GM10266 (cell line): Measurements from ENCODE around the gene CDK6.

Experiments
- DNase-seq: peaks from one replicate; pipeline ENCODE4 v3.0.0; 2012; ENCODE audit errors: extremely low spot score
- TF ChIP-seq, protein P1 (sequence below): IDR thresholded peaks from 2 replicates; pipeline ENCODE4 v1.5.1; 2012; ENCODE audit warnings: mild to moderate bottlenecking, low read depth; ENCODE audit not compliant: control insufficient read depth, insufficient read depth; ENCODE audit errors: missing control alignments

Gene CDK6

DNA sequence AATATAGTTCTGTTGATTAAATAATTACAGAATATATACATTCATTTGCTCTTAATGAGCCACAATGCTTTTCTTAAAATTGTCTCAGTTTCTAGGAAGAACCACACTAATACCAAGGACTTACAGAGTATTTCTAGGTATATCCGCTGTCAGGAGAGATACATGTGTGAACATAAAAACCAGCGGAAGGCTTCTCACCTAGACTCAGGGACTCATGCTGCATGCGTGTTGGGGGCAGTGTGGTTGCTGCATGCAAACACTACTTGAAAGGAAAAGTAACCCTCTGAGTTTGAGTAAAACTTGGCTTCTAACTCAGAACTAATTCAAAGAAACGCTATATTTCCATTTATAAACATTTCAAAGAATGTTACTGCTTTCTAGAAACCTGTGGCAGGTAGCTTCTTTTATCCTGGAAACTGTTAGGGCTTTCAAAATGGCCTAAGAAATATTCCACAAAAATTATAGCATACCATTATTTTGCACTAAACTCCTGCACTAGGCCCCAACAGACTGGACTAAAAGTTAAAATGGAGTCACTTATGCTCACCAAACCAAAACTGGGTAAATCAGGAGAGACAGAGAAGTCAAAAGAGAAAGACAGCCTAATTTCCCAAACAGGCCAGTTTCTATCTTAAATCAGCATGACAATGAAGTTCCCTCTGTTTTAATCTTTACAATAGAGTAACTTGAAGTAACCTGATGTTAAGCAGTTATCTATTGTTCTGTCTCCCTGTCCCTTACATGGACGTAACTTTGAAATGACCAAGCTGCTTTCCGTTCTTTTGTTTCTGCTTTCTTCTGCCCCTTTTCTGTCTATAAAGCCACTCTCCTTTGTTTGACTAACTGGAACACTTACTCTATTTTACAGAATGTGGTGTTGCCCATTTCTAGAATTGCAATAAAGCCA lies 151.0 kb downstream of the CDK6 start:
- no peak for DNase-seq
- TF ChIP-seq, protein P1, sequence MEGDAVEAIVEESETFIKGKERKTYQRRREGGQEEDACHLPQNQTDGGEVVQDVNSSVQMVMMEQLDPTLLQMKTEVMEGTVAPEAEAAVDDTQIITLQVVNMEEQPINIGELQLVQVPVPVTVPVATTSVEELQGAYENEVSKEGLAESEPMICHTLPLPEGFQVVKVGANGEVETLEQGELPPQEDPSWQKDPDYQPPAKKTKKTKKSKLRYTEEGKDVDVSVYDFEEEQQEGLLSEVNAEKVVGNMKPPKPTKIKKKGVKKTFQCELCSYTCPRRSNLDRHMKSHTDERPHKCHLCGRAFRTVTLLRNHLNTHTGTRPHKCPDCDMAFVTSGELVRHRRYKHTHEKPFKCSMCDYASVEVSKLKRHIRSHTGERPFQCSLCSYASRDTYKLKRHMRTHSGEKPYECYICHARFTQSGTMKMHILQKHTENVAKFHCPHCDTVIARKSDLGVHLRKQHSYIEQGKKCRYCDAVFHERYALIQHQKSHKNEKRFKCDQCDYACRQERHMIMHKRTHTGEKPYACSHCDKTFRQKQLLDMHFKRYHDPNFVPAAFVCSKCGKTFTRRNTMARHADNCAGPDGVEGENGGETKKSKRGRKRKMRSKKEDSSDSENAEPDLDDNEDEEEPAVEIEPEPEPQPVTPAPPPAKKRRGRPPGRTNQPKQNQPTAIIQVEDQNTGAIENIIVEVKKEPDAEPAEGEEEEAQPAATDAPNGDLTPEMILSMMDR, result no peak

DNA sequence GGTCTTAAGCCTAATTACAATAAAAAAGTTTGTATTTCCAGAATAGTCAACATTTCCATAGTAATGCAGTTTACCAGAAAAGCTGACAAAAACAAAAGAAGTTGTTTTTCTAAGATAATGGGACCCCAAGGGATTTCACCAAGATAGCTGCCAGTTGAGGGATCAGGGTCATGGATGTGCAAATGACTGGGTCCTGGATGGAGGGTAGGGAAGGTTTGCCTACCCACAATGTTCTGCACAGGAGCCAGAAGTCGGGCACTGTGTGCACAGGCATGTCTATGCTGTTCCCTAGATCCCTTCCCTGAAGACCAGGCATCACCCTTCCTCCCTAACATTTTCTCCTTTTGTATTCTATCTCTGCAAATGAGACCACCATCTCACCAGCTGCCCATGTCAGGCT lies 152.1 kb downstream of the CDK6 start:
- TF ChIP-seq, protein P1, result no peak
- no peak for DNase-seq

DNA sequence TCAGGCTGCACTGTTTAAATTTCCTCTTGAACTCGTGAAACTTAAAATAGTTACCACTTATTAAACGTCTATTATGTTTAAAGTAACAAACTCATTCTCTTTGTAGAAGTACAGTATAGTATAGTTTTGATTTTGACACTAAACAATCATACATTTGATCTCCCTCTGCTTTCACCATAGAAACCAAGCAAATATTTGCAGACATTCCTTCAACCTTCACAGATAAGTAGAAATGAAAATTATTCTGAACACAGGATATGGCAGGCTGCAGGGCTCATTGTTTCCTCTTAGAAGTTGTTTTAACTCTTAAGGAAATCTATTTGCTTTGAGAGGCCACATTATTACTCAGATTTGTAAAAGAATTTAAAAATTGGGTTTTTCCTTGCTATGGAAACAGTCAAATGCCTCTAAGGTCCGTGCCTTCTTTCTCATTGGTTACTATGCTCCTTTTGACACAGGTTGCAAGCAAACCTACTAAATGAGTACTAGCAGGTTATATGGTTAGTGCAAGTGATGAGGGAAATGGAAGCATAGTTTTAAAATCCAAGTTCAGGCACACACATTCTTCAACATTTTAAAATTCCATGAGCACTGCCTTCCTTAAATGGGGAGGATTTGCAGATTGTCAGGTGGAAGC lies 153.4 kb downstream of the CDK6 start:
- TF ChIP-seq, protein P1, result no peak
- DNase-seq, result no peak

DNA sequence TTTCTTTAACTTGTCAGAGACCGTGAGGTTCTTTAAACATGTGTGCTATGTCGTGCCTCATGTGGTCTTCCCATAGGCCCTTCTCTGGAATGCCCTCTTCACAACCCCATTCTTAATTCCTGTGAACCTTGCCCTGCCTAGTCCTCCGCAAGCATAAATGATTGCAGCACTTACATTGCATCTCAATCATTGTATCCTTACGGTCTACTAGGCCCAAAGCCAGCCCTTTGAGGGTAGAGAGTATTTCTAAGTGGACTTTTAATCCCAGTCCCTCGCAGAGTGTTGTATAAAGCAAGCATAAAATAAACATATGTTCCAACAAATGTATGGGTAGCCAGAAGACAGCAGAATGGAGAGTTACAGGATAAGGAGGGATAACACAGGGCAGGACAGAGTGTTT lies 154.0 kb downstream of the CDK6 start:
- TF ChIP-seq, protein P1, result no peak
- no peak for DNase-seq

DNA sequence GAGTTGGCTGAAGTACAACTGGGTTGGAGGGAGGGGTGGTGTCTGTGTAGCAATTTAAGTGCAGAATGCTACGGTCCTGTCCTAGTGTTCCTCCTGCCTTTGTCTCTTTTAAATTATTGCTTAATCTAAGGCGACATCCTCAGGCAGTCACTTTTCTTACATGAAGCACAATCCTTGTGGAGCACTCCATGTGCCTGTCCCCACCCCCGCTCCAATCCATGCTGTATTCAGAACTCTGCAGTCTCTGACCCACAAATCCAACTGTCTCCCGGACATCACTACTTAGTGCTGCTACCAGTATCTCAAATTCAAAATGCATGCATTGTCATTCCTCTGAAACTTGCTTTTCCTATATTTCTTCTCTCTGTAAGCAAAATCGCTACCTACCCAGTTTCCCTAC lies 154.7 kb downstream of the CDK6 start:
- no peak for DNase-seq
- TF ChIP-seq, protein P1, result no peak

DNA sequence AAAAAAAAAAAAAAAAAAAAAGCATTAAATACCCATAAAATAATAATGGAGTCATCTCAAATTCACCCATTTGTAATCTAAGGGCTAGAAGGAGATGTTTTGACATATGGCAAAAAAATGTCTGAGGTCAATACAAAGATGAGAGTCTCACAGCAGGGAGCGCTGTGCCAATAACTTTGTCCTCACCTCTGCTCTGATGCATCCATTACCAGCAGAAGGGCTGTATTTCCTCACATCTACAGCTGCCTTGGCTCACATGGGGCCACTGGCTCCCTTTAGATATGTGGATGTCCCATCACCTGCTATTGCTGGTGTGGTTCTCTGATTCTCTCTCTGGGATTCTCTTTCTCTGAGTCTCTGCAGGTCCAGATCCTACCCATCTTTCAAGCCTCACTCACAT lies 155.9 kb downstream of the CDK6 start:
- TF ChIP-seq, protein P1, result no peak
- DNase-seq, result no peak
